Liver (tissue), 3 donors: Measurements from ENCODE around the gene MISFA.

ENCODE experiments used
- ATF3 ChIP-seq: IDR thresholded peaks from 2 replicates; pipeline ENCODE4 v1.6.1; 2016; ENCODE audit warnings: antibody characterized with exemption
- CTCF ChIP-seq: fragments of 150-350 bp; IDR thresholded peaks from 2 replicates; pipeline ENCODE4 v1.5.1; 2017; ENCODE audit warnings: improper control_type of control experiment, low read depth, low read length; ENCODE audit not compliant: missing input control
- EGR1 ChIP-seq, 2 donors: IDR thresholded peaks; 2 replicates each; pipeline ENCODE4 v1.6.1; 2016 to 2018; ENCODE audit warnings: antibody characterized with exemption in 2 of 2, low read depth in 2 of 2
- FOXA1 ChIP-seq: IDR thresholded peaks from 2 replicates; pipeline ENCODE4 v1.6.1; 2016; ENCODE audit warnings: antibody characterized with exemption
- GABPA ChIP-seq, 2 donors: IDR thresholded peaks in 1 of 2; conservative IDR thresholded peaks in 1 of 2; 2 replicates each; pipeline ENCODE4 v1.6.1; 2016; ENCODE audit warnings: antibody characterized with exemption in 2 of 2, mild to moderate bottlenecking in 1 of 2, moderate library complexity in 1 of 2
- HNF4G ChIP-seq: IDR thresholded peaks from 2 replicates; pipeline ENCODE4 v1.6.1; 2016; ENCODE audit warnings: antibody characterized with exemption
- JUND ChIP-seq, 2 donors: IDR thresholded peaks; 2 replicates each; pipeline ENCODE4 v1.6.1; 2016; ENCODE audit warnings: antibody characterized with exemption in 2 of 2
- MAX ChIP-seq: IDR thresholded peaks from 2 replicates; pipeline ENCODE4 v1.6.1; 2016; ENCODE audit warnings: antibody characterized with exemption
- RAD21 ChIP-seq, 2 donors: IDR thresholded peaks; 2 replicates each; pipeline ENCODE4 v1.6.1; 2016; ENCODE audit warnings: antibody characterized with exemption in 2 of 2, mild to moderate bottlenecking in 2 of 2
- REST ChIP-seq: IDR thresholded peaks from 2 replicates; pipeline ENCODE4 v1.6.1; 2016; ENCODE audit warnings: antibody characterized with exemption, mild to moderate bottlenecking
- SP1 ChIP-seq: IDR thresholded peaks from 2 replicates; pipeline ENCODE4 v1.6.1; 2018; ENCODE audit warnings: antibody characterized with exemption, mild to moderate bottlenecking
- YY1 ChIP-seq: IDR thresholded peaks from 2 replicates; pipeline ENCODE4 v1.6.1; 2016; ENCODE audit warnings: antibody characterized with exemption, mild to moderate bottlenecking
- donor health status: healthy.
- donor health status: healthy.

- TF ChIP-seq CTCF (no peak), SP1 (no peak), RAD21 (IDR thresholded peaks at IDR 0.05) (no peak), JUND (IDR thresholded peaks at IDR 0.05) (no peak), GABPA (IDR thresholded peaks at IDR 0.05 in 1 of 2, conservative IDR thresholded peaks at IDR 0.05 in 1 of 2) (no peak), MAX (no peak), REST (no peak), ATF3 (no peak), FOXA1 (no peak), YY1 (no peak), EGR1 (IDR thresholded peaks at IDR 0.05; ENCODE audit: low read depth in 2 of 2) (no peak), HNF4G (no peak)
These were observed 18.2 kb downstream of the MISFA start for GRCh38 chr11:18617688-18618341.
